ENCODE results near the gene GOLGA1. TPM values are rescaled to one million over a fixed set of nuclear protein-coding genes. Genes with fewer than 3 reads are reported as not detected.

Gene GOLGA1
- total and polyA plus RNA-seq, 9 of the 15 experiments (the other 6 are each of a cell fraction or from before 2014, with no cell fraction given) = 2.9 to 15.9 (median 8.5) TPM

DNA sequence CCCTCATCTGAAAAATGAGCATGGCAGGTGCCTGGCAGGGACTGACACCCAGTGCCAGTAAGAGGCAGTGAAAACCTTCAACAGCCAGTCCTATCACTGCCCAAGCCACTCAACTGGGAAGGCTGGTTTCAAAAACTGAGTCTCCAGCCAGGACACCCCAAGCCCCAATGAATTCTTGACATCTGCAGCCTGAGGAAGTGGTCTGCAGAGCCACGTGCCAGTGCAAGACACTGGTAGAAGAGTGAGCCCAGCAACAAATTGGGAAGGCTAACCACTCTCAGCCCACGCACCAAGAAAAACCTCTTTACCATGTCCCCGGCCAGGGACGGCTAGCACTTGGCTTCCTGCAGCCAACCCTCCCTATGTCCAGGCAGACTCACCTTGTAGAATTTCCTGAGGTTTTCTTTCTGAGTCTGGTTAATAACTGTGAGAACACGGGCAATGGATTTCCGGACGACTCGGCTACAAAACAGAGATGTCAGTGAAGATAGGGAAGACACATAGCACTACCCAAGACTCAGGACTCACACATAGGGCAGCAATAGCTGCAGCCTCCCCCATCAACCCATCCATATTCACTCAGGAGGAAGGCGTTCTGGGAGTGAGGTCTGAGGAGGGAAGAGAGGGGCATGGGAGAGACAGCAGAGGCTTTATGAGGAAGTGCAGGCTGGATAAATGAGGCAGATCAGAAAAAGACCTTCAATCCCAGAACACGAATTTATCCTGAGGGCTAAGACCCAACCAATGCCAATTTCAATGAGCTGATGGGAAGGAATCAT lies 80.9 kb downstream of the GOLGA1 start (continued):
- TF ChIP-seq KDM5B (IDR thresholded peaks at IDR 0.05; ENCODE audit: insufficient replicate concordance, low read depth, low read length) (no peak), POLR2AphosphoS2 (IDR thresholded peaks at IDR 0.05; ENCODE audit: low read length) (0 out of 2 replicates have a peak, but pooled peaks have one; percentile 20), RBFOX2 (IDR thresholded peaks at IDR 0.05; ENCODE audit: low read depth, low read length) (peak; percentile 15; the same call in 1 of the 2 replicates), ZBTB12 (CRISPR knock-in tag; IDR thresholded peaks at IDR 0.05) (no peak), NKRF (IDR thresholded peaks at IDR 0.05; ENCODE audit: borderline replicate concordance) (no peak), ARHGAP35 (IDR thresholded peaks at IDR 0.05; ENCODE audit: partially characterized antibody) (no peak), TRIM28 (IDR thresholded peaks at IDR 0.05) (no peak), EP300 (IDR thresholded peaks at IDR 0.05; ENCODE audit: low read length) (no peak), ZNF766 (CRISPR knock-in tag; conservative IDR thresholded peaks at IDR 0.05) (no peak), U2AF1 (optimal IDR thresholded peaks at IDR 0.05; ENCODE audit: low read depth, low read length) (no peak), ZNF57 (CRISPR knock-in tag; IDR thresholded peaks at IDR 0.05) (no peak), PRPF4 (IDR thresholded peaks at IDR 0.05; ENCODE audit: insufficient read depth, low read depth, low read length, poor library complexity, severe bottlenecking) (no peak), CGGBP1 (CRISPR knock-in tag; IDR thresholded peaks at IDR 0.05) (no peak), POLR2A (conservative IDR thresholded peaks at IDR 0.05) (peak; percentile 59; the same call in 1 of the 2 replicates), ZBED1 (IDR thresholded peaks at IDR 0.05) (no peak), ZBTB43 (CRISPR knock-in tag; IDR thresholded peaks at IDR 0.05) (no peak)
- TF ChIP-seq, protein P1, sequence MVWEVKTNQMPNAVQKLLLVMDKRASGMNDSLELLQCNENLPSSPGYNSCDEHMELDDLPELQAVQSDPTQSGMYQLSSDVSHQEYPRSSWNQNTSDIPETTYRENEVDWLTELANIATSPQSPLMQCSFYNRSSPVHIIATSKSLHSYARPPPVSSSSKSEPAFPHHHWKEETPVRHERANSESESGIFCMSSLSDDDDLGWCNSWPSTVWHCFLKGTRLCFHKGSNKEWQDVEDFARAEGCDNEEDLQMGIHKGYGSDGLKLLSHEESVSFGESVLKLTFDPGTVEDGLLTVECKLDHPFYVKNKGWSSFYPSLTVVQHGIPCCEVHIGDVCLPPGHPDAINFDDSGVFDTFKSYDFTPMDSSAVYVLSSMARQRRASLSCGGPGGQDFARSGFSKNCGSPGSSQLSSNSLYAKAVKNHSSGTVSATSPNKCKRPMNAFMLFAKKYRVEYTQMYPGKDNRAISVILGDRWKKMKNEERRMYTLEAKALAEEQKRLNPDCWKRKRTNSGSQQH (CRISPR knock-in tag; IDR thresholded peaks at IDR 0.05) = peak; percentile 27; the same call in 1 of the 2 replicates
- TF ChIP-seq, protein P2, sequence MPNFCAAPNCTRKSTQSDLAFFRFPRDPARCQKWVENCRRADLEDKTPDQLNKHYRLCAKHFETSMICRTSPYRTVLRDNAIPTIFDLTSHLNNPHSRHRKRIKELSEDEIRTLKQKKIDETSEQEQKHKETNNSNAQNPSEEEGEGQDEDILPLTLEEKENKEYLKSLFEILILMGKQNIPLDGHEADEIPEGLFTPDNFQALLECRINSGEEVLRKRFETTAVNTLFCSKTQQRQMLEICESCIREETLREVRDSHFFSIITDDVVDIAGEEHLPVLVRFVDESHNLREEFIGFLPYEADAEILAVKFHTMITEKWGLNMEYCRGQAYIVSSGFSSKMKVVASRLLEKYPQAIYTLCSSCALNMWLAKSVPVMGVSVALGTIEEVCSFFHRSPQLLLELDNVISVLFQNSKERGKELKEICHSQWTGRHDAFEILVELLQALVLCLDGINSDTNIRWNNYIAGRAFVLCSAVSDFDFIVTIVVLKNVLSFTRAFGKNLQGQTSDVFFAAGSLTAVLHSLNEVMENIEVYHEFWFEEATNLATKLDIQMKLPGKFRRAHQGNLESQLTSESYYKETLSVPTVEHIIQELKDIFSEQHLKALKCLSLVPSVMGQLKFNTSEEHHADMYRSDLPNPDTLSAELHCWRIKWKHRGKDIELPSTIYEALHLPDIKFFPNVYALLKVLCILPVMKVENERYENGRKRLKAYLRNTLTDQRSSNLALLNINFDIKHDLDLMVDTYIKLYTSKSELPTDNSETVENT (CRISPR knock-in tag; IDR thresholded peaks at IDR 0.05) = no peak
